Measurements from ENCODE around the gene VTA1. TPM values are rescaled to one million over a fixed set of nuclear protein-coding genes. Genes with fewer than 3 reads are reported as not detected.

Gene VTA1
- total RNA-seq, 1 experiment from 2014 or later = 55.1 TPM

- Mint-ChIP-seq H3K27ac (ENCODE audit: unreplicated experiment) (no peak overlapping the region), H3K36me3 (ENCODE audit: insufficient read depth, unreplicated experiment) (no peaks in the 10 kb centered on the region), H3K4me3 (ENCODE audit: unreplicated experiment) (no peak overlapping the region), H3K9me3 (ENCODE audit: unreplicated experiment) (no peaks in the 10 kb centered on the region), H3K27me3 (ENCODE audit: insufficient read depth, unreplicated experiment) (no peaks in the 10 kb centered on the region), H3K4me1 (ENCODE audit: low read depth, unreplicated experiment) (peaks cover 10% of the 10 kb centered on the region)
- Histone ChIP-seq H3K36me3 (ENCODE audit: control insufficient read depth, insufficient read depth, low read length) (no peaks in the 10 kb centered on the region), H3K27me3 (replicated peaks; ENCODE audit: control insufficient read depth, insufficient read depth, low read length) (no peaks in the 10 kb centered on the region), H3K4me3 (ENCODE audit: low read depth, low read length) (no peak overlapping the region), H3K4me1 (no peaks in the 10 kb centered on the region), H3K9me3 (no peaks in the 10 kb centered on the region)
- no peak for DNase-seq
- no TSS peak for BruUV-seq (replicated peaks)
- POLR2A ChIA-PET = no interaction called here
- no peak for TF ChIP-seq CTCF (IDR thresholded peaks at IDR 0.05; ENCODE audit: insufficient read depth in 1 of 2, low read depth in 1 of 2, low read length in 1 of 2, severe bottlenecking in 1 of 2, unreplicated experiment in 1 of 2)
- intact Hi-C loops (cut with micrococcal nuclease; ENCODE audit: unreplicated experiment) = no loop called here
- CTCF ChIA-PET = no interaction called here
Observed at GRCh38 chr6:142266060-142266459, 119.0 kb downstream of the VTA1 start.

- no peak for DNase-seq
- no peak overlapping the region for H3K27ac Mint-ChIP-seq (ENCODE audit: unreplicated experiment)
- H3K27me3 ChIP-seq (replicated peaks; ENCODE audit: control insufficient read depth, insufficient read depth, low read length) = no peaks in the 10 kb centered on the region
- ChIA-PET POLR2A (no interaction called here), CTCF (no interaction called here)
- no peaks in the 10 kb centered on the region for H3K27me3 Mint-ChIP-seq (ENCODE audit: insufficient read depth, unreplicated experiment)
- no peak overlapping the region for H3K4me3 Mint-ChIP-seq (ENCODE audit: unreplicated experiment)
- no peaks in the 10 kb centered on the region for H3K36me3 ChIP-seq (ENCODE audit: control insufficient read depth, insufficient read depth, low read length)
- H3K4me3 ChIP-seq (ENCODE audit: low read depth, low read length) = no peak overlapping the region
- intact Hi-C loops (cut with micrococcal nuclease; ENCODE audit: unreplicated experiment) = no loop called here
- no peak for TF ChIP-seq CTCF (IDR thresholded peaks at IDR 0.05; ENCODE audit: insufficient read depth in 1 of 2, low read depth in 1 of 2, low read length in 1 of 2, severe bottlenecking in 1 of 2, unreplicated experiment in 1 of 2)
- peaks cover 28% of the 10 kb centered on the region for H3K4me1 ChIP-seq
- no TSS peak for BruUV-seq (replicated peaks)
- no peaks in the 10 kb centered on the region for H3K36me3 Mint-ChIP-seq (ENCODE audit: insufficient read depth, unreplicated experiment)
- H3K9me3 ChIP-seq = no peaks in the 10 kb centered on the region
- H3K4me1 Mint-ChIP-seq (ENCODE audit: low read depth, unreplicated experiment) = peaks cover 16% of the 10 kb centered on the region
- no peaks in the 10 kb centered on the region for H3K9me3 Mint-ChIP-seq (ENCODE audit: unreplicated experiment)
Observed at GRCh38 chr6:142271476-142271875, 124.4 kb downstream of the VTA1 start.

Other genes starting within 250 kb of the VTA1 start
- gene GJE1, start 14.3 kb upstream of the VTA1 start, total RNA-seq (2022) = not detected in 2 replicates
- not detected in 2 replicates for gene NMBR, start 141 bp upstream of the VTA1 start, total RNA-seq (2022)
- gene ADGRG6, start 154.7 kb downstream of the VTA1 start, total RNA-seq (2022) = 98.0 and 98.7 TPM in 2 replicates

All from Caco-2 (cell line).